ENCODE measurements around the gene DKK1. TPM values are rescaled to one million over a fixed set of nuclear protein-coding genes. Genes with fewer than 3 reads are reported as not detected.

DKK1 gene
- total RNA-seq, 4 donors from 2014 or later: 27.4 to 79.9 (median 36.2) TPM

DNA sequence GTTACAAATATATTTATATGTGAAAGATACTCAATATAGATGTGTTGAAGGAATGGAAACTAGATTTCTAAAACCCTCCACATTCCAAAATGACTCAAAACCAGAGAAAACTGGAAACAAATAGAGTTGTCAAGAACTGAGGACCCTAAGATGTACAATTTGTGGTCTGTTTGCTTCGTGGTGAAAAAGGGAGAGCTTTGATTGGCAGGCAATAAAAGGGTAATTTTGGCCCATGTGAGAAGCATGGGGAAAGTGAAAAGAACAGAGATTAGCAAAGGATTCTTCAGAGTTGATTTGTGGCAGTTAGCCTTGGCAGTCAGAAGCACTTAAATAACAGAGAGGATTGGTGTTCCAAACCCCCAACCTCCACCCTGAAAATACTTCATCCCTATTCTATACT, 37.1 kb upstream of the DKK1 start:
- TF ChIP-seq, protein P1, sequence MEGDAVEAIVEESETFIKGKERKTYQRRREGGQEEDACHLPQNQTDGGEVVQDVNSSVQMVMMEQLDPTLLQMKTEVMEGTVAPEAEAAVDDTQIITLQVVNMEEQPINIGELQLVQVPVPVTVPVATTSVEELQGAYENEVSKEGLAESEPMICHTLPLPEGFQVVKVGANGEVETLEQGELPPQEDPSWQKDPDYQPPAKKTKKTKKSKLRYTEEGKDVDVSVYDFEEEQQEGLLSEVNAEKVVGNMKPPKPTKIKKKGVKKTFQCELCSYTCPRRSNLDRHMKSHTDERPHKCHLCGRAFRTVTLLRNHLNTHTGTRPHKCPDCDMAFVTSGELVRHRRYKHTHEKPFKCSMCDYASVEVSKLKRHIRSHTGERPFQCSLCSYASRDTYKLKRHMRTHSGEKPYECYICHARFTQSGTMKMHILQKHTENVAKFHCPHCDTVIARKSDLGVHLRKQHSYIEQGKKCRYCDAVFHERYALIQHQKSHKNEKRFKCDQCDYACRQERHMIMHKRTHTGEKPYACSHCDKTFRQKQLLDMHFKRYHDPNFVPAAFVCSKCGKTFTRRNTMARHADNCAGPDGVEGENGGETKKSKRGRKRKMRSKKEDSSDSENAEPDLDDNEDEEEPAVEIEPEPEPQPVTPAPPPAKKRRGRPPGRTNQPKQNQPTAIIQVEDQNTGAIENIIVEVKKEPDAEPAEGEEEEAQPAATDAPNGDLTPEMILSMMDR (IDR thresholded peaks at IDR 0.05; ENCODE audit: low read depth): no peak

DNA sequence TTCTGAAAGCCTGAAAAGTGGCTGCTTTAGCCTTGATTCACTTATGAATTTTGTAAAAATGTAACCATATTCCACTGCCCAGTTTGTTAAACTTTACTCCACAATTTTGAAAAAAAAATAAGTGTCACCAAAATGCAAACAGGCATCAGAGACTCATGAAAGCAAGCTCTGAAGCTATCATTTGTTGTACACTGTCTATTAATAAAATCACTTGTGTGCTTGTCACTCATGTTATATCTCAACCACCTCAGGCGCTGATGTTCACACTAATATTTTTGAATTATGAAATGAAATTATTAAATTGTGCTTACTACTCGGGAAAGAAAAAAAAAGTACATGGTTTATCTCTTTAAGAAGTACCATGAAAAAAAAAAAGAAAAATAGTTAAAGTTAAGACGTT, 34.5 kb upstream of the DKK1 start:
- TF ChIP-seq, protein P1 (IDR thresholded peaks at IDR 0.05; ENCODE audit: low read depth): no peak

DNA sequence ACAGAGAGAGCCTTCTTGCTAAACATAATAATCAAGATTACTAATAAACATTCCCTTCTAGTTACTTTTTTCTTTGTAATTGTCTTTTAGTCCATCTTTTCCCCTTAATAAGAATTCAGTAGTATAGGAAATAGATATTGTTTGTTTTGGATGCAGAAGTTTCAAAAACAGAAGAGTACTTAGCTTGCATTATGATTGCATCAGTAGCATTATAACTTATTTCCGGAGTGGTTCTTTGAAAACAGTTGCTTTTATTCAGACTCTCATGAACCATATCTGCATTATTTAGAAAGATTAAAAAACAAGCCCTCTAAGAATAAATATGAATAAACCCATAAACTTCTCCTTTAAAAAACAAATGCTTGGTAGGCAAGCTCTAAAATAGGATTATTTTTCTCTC, 34.0 kb upstream of the DKK1 start:
- TF ChIP-seq, protein P1 (IDR thresholded peaks at IDR 0.05; ENCODE audit: low read depth): no peak

DNA sequence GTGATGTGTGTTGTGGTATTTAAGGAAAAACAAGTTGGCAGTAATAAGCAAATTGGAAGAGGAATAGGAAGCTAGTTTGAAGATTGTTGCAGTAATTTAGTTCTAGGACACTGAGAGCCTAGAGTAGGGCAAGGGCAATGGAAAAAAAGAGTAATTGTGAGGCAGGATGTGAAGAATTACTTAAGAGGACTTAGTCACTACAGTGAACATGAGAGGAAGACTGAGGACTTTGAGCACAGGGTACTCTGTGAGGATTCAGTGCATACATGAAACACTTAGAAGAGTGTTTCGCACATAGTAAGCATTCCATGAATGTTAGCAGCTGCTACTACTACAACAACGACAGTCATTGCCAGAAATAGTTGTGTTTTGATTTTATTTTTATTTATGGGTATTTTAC, 30.9 kb upstream of the DKK1 start:
- TF ChIP-seq, protein P1 (IDR thresholded peaks at IDR 0.05; ENCODE audit: low read depth): no peak

DNA sequence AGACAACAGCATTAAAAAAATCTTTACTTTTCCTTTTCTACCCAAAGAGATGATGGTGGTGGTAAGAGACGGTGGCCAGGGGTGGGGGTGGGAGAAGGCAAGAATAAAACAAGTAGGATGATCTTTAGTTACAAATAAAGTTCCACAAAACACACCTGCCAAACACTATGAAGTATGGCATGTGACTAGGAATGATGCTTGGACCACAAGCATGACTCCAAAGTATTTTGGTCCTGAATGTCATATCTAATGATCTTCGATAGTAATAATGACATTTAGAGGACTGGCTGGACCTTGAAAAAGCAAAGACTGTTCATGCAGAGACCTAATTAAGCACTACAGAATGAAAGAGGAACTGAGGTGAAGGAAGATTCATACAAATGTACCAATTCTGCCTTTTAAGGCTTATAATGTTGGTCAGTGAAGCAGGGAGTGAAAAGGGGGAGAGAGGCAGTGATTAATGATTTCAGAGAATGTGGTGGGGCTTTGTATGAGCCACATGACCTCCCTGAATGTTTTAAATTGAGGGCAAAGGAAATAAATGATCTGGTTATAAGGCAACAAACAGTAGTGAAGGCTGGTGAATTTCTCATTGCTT, 29.6 kb upstream of the DKK1 start:
- TF ChIP-seq, protein P1 (IDR thresholded peaks at IDR 0.05; ENCODE audit: low read depth): no peak

DNA sequence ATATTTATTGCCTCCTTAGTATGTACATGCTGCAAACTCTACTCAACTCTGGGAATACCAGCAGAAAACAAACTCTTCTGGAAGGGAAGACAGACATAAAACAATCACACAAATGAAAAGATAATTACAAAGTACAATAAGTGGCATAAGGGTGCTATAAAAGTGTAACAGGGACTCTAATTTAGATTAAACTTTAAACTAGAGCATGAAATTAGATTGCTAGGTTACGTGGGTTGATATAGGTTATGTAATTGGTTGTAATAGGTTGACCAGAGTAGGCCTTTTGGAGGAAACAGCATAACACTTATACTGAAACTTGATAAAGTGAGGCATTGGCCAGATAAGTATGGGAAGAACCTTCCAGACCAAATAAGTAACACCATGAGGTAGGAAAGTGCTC, 26.2 kb upstream of the DKK1 start:
- TF ChIP-seq, protein P1 (IDR thresholded peaks at IDR 0.05; ENCODE audit: low read depth): no peak

DNA sequence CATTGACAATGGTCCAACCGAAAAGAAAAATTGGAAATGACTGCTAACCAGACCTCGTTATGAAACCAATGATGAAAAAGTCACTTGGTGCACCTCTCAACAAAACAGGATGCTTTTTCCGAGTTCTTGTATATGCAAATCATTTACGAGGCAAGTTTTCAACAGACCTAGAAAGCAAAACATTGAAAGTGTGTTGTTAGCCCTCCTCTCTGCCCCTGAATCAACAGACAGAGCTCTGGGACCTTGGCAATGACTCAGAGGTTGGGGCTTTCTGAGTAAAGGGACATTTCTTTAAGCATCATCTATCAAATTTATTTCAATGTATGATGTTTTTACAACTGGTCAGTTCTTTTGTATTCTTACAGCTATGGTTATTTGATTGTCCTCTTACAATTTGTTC, 16.3 kb upstream of the DKK1 start:
- TF ChIP-seq, protein P1 (IDR thresholded peaks at IDR 0.05; ENCODE audit: low read depth): no peak

Data from subcutaneous adipose tissue (tissue), 4 donors.